HG02938 (cell line): ENCODE data around the gene ERP27.

ENCODE experiments used
- ATAC-seq: cut with Tn5 transposase; IDR thresholded peaks from one replicate; pipeline ENCODE4 v1.9.1; 2021; ENCODE audit warnings: mild to moderate bottlenecking, moderate library complexity; ENCODE audit not compliant: unreplicated experiment

The ERP27 gene

DNA sequence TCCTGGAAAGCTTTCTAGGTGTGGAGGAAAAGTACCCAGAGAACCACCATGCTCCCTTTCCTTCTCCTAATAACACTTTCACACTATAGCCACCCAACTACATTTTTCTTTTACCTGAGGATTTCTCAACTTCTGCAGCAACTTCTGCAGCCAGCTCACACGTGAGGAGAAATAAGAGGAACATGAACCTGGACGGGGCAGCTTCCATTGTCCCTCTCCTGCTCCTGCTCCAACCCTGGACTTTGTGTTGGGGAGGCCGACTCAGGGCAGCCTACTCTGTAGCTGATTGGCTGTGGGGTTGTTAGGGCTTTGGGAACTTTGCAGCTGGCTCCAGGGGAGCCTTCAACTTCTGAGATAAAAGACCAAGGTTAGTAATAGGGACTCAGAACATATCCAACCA lies at the start of gene ERP27:
Gene ERP27, minus strand, starts transcription at position 237 of the 400 bp plus-strand sequence. Its CDS starts 29 bp downstream, at position 208.
- no peak for ATAC-seq

DNA sequence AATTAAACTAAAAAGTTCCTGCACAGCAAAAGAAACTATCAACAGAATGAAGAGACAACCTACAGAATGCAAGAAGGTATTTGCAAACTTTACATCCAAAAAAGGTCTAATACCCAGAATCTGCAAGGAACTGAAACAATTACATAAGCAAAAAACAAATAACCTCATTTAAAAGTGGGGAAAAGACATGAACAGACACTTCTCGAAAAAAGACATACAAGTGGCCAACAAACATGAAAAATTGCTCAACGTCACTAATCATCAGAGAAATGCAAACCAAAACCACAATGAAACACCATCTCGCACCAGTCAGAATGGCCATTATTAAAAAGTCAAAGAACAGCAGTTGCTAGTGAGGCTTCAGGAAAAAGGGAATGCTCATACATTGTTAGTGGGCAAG lies 49.7 kb upstream of the ERP27 start:
- ATAC-seq, result no peak

DNA sequence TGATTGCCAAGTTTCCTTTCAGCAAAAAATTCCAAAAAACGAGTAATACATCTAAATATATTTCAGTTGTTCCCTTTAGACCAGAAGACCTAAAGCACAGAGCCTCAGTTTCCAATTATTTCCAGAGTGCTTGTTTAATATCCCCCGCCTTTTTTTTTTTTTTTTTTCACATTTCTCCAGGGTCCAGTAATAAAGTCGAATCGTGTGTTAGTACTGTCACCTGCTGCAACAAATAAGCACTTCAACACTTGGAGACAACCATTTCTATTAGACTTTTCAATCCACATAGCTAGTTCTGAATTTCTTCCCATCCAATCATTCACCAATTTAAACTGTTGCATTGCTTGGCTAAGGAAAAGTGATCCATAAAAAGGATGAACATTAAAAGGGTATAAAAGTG lies 48.1 kb upstream of the ERP27 start:
- ATAC-seq, result no peak

DNA sequence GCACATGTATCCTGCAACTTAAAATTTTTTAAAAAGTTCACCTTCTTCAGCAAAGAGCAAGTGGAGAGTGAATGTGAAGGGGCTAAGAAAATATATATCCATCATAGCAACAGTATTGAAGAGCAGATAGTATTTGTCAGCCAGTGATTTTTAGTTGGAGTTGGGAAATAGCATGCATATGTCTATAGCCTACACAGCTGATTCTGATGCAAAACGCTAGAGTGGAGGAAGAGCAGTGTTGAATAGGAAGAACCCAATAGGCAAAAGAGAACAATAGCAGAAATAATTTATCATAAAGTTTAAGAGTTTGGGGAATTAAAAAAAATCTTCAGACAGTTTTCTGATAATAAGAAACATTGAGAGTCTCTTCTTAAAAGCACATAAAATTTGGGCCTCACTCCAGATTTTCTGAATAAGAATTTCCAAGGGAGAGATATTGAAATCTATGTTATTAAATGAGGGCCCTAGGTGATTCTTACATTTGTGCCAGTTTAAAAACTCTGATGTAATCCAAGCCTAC lies 46.5 kb upstream of the ERP27 start:
- ATAC-seq, result no peak

DNA sequence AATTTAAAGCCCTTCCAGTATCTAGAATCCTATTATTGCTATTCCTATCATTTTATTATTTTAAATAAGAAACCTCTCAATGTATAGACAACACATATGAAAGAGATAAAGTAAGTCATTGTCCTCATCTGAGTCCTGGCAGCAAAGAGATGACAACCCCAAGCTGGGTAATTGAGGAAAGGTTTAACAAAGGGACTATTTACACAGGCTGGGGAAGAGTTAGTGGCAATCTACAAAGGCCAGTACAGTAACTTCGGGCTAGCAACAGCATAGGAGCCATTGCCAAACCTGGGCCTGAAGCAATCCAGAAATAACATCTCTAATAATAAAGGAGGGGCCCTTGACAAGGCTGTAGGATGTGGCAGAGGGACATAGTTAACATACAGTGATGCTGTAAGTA lies 45.7 kb upstream of the ERP27 start:
- no peak for ATAC-seq

DNA sequence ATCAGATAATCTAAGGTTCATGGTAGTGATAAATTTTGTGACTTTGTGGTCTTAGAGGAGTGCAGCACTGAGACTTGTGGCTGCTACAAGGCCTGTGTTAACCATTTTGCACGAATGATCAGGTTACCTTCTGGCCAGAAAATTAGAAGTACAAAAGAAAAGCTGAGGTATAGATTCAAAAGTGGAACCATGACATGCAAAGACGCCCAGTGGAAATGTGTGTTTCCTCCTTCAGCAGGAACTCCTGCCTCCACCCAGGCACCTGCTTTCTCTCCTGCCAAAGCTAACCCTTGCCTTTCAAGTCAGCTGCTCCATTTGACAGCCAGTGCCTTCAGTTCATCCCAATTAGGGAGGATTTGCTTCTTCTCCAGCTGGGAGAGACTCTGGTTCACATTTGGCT lies 44.7 kb upstream of the ERP27 start:
- no peak for ATAC-seq

DNA sequence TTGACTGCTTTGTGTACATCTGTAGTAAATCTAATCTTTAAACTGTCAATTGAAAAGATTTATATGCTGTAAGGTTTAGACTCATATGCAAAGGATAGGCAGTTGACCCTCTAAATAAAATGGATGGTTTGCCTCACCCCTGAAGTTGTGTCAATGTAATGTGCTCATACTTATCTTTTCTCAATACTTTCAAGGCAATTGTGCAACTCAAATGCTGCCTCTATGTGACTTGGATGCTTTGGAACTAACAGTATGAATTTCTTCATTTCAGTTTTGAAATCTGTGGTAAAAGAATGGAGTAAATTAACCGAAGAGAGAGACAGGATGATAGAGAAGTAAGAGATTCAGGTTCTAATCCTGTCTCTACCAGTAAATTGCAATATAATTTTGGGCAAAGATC lies 44.2 kb upstream of the ERP27 start:
- ATAC-seq, result no peak

DNA sequence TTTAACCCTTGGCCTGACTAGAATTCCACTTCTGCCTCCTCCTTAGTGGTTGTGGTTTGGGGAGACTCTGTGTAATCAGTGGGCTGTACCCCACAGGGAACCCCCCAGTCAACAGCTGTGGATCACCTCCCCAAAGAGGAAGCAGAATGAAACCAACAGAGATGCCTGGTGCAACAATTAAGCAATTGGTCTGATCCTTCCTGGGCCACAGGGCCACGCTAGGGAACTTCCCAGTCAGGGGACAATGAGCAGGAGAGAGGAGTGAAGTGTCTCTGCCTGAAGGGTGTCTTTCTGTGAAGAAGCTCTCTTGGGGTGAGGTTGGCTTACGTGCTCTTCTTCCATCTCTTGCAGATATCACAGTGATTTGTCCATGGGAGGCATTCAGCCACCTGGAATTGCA lies 42.7 kb upstream of the ERP27 start:
- no peak for ATAC-seq

DNA sequence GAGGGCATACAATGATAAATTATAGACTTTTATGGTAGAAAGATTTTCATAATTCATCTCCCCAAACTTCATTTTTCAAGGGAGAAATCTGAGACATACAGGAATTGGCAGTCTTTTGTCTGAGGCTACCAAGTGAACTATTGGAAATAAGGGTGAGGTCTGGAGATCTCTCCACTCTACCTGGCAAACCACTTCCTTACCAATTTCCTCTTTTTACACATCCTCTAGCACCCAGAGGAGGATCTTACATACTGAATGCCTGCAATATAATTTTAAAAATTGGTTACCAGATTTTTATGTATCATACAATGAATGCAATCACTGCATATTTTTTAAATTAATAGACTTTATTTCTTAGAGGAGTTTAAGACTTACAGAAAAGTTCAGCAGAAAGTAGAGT lies 41.1 kb upstream of the ERP27 start:
- ATAC-seq, result no peak

DNA sequence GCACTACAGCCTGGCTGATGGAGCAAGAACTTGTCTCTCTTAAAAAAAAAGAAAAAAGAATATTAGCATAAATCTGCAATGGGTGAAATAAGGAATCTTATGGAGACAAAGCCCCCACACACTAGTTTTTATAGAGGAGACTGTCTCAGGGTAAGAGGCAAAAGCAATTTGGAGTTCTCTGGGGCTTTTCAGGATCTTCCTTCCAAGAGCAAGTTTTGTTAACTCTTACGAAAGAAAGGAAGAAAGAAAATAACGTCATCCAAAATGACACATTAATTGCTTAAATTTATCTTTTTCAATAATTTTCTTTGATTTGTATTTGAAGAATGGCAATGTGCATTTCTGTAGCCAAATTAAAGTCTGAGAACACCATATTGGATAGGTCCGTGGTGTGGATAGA lies 38.3 kb upstream of the ERP27 start:
- no peak for ATAC-seq

DNA sequence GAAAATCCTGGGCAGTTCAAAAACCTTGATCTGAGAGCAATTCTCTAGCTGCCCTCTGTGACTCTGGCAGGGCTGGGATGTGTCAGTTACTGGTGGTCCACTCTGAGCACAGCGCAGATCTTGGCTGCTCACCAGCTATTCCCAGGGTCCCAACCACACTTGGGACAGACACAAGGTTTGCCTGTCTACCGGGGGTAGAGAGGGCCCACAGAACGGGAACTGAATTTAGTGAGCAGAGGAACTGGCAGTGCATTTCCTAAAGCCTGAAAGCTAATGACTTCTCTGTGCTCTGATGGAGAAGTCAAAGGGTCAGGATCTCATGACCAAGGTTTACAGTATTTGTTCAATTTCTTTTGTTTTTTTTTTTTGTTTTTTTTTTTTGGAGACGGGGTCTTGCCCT lies 37.1 kb upstream of the ERP27 start:
- ATAC-seq, result no peak

DNA sequence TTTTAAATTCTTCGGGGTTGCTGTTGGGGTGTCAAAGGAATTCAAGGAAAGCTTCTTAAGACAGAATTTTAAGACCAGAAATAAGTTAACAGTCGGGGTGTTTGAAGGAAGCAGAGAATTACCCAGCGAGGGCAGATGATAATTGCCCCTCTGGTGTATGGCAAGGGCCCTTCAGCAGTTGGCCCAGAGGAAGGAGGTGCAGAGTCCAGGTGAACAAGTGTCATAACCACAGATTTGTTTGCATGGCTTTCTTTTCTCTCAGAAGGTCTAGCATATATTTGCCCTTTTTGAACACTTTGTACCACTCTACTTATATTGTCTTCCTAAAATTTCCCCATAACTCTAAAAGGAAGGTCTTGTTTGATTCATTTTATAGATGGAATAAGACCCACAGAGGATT lies 36.3 kb upstream of the ERP27 start:
- no peak for ATAC-seq

DNA sequence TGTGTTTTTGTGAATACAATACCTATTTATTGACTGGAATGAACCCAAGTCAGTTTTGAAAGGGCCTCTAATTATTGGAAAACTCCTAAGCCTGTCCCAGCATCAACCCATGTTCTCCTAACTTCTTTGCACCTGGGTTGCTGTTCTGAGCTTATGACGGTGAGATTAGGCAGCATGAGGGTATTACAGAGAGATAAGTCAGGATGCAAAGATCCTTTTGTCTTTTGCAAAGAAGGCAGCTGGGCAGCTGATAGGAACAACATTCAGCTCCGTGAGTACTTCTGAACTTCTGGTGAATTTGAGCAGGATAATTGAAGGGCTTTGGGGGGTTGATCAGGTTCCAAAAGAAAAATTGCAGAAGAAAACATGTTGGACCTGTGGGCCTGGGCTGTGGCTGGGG lies 34.5 kb upstream of the ERP27 start, which contains the start of gene PDE6H:
Gene PDE6H, plus strand, starts transcription at position 227 of the 400 bp plus-strand sequence. CDS start 4,971 bp downstream, outside the sequence.
- no peak for ATAC-seq

DNA sequence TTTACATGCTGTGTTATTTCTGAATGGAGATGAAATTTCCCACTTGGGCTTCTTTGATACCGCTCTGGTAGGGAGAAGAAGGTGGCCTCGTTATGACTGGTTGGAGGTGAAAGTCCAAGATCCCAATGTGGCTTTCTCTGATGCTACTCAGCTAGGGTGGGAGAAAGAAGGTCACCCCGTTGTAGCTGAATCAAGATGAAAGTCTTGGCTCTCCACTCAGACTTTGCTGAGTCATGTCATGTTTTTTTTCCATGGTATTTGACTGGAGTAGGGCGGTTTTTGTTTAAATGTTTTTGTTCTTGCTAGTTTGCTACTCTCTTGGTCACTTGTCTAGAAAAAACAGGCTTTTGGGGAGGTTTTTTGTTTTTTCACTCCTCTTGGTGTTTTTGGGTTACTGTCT lies 32.1 kb upstream of the ERP27 start:
- no peak for ATAC-seq

DNA sequence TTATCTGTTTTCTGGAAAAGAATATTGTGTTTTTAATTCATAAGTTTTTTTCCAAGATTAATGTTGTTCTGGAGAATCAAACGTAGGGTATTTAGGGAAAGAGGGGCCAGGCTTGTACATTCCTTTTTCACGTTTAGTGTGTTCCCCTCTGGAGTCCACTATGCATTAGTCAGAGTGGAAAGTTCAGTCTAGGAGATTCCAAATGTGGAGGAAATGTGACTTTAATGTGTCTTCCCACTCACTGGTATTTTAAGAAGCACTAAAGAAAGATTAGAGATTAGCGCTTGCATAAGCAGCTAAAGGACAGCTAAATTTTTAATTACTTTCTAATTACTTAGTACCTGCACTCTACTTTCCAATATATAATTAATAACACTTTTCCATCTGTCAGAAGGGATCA lies 30.1 kb upstream of the ERP27 start:
- no peak for ATAC-seq

DNA sequence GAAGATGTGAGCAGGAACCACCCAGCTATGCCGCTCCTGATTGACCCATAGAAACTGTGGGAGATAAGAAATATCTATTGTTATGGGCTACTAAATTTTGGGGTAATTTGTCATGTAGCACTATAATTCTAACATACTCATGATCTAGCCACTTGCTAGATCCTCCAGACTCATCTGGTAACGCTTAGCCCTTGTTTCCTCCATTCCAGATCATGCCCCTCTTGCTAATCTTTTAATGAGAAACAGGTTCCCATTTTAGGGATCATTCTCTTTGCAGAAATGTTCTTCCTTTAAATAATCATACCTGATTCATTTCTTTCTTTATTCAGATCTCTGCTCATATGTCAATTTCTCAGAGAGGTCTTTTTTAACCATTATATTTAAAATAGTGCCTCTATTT lies 26.9 kb upstream of the ERP27 start:
- ATAC-seq, result no peak

DNA sequence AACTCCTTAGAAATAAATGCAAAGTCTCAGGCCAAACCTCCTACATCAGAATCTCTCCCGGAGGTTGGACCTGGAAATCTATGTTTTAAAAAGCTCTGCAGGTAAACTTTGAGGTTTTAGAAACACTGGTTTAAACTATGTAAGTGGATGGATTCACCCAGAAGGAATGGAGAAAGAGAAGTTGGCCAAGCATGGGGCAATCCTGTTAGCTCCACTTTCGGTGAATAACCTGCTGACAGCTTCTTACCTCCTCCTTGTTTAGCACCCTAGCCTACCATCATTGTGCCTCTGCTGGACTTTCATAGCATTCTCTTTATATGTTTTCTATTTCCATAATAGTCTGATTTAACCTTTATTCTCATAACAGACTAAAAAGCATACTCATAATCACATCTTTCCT lies 26.1 kb upstream of the ERP27 start:
- no peak for ATAC-seq

DNA sequence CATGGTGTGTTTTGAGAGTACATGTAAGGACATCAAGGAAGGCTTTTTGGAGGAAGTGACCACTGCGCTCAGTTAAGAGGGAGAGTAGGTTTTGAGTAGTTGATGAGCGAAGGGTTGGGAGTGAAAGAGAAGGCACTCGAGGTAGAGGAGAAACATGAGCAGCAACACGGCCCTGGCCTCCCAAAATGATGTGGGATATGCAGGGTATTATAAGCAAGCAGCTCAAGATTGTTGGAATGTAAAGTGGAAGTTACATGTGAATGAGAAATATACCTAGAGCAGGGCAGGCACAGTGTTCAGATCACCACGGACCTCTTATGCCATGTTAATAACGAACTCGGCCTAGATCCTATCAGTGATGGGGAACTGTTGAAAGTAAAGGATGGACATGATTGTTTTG lies 25.2 kb upstream of the ERP27 start:
- no peak for ATAC-seq

DNA sequence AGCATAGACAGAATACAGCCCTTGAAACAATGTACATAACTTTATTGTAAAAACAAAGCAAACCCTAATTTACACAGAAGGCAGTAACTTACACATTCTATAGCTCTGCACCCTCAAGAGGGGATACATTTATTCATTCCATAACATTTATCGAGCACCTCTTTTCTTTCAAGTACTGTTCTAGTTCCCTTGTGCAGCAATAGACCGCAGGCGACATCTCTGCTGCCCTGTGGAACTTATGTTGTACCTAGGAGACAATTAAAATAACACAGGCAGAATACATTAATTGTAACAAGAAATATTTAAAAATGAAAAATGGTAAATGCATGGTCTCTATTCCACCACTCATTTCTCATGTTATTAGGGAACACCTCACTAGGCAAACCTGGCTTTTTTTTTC lies 24.5 kb upstream of the ERP27 start:
- ATAC-seq, result no peak

DNA sequence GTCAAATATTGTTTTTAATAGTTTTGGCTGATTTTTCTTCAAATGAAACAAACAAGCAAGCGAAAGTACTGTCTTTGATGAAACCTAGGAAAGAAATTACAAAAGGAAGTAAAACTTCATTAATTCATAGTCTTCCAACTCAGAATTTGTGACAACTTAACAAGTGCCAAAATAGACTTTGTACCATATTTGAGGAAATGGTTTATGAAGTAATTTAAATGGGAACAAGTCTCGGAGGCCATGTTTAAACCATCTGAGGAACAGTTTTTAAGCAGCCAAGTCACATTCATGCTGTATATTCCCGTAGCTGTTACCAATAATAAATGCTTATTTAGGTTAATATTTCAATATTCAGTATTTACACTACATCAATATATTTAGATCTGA lies 23.8 kb upstream of the ERP27 start:
- ATAC-seq, result no peak

DNA sequence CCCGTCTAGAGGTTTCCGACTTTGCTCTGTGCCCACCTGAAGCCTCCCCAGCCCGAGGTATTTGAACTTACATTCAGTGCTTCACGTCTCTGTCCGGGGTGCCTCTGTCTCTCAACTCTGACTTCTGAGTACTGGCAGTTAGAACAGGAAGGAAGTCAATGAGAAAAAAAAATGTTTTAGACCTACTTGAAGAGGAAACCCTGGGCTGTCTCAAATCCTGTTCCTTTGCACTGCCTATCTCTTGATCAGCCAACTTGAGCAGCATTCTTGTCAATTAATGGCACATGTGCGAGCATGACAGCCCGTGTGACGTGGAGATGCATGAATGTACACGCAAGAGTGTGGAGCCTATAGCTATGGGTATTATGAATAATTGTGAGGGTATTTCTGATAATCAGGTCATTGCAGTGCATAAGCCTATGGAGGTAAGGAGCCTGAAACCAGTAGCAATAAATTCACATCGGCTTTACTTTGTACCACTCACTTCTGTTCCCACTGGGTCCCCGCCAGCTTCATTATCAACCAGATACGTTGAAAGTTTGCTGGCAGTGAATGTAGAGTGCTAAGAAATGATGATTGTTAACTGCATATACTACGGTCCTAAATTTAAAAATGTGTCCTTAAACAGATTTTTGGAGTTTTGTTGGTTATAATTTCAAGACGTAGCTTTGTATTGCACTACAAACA lies 23.3 kb upstream of the ERP27 start, which contains the start of gene ARHGDIB:
Gene ARHGDIB, minus strand, starts transcription at position 136 of the 687 bp plus-strand sequence. CDS start 10,889 bp downstream, outside the sequence.
- peak; percentile 68 for ATAC-seq

DNA sequence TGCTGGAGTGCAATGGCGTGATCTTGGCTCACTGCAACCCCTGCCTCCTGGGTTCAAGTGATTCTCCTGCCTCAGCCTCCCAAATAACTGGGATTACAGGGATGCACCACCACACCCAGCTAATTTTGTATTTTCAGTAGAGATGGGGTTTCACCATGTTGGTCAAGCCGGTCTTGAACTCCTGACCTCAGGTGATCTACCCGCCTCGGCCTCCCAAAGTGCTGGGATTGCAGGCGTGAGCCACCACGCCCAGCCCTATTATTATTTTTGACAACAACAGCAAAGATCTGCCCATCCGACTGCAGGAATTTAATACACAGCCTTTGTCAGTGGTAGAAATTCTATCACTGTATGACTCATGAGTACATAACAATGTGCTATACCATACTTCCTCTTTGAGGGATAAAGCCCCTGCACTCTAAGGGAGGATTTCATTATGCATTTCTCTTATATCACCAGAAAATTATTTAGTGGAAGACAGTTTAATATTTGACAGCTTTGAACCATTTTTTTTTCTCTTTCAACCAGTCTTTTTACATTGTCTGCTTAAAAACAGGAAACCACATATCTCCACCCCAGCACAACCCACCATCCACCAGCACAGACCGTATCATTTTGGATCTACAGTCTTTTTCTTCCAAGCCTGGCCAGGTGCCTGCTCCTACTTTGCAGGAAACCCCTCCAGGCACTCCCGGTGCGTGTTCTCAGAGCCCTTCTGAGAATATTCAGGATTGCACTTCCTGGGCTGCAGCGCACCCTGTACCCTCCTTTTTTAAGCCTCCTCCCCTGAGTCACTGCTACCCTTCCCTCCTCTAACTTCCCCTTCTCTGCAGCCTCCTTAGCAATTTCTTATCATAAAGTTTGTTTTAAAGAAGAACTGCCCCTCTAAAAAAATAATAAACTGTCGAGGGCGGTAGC lies 22.5 kb upstream of the ERP27 start:
- peak; percentile 32 for ATAC-seq
